SU-DHL-6 (cell line): Measurements from ENCODE around the gene ATP5PO.

Source experiments
- H2AFZ ChIP-seq: fragments of 200-600 bp; sonication (generic); 2 replicates; pipeline ENCODE4 v1.6.1; 2014; ENCODE audit warnings: low read depth, mild to moderate bottlenecking, moderate library complexity, mixed read lengths, antibody characterized with exemption, low read length; ENCODE audit not compliant: severe bottlenecking
- H3F3A ChIP-seq: fragments of 200-600 bp; shearing (Covaris generic); 2 replicates; pipeline ENCODE4 v1.6.0; 2016; ENCODE audit warnings: antibody characterized with exemption, mild to moderate bottlenecking; ENCODE audit not compliant: insufficient read depth
- H3K27ac ChIP-seq: fragments of 200-600 bp; sonication (generic); 2 replicates; pipeline ENCODE4 v1.5.1; 2016; ENCODE audit warnings: low read depth, mild to moderate bottlenecking, low read length, moderate library complexity, mixed read lengths
- H3K27me3 ChIP-seq: fragments of 200-600 bp; sonication (generic), shearing (Covaris generic); 2 replicates; pipeline ENCODE4 v1.6.0; 2014; ENCODE audit warnings: mild to moderate bottlenecking, low read length
- H3K36me3 ChIP-seq: fragments of 200-600 bp; sonication (generic); 2 replicates; pipeline ENCODE4 v1.6.1; 2014; ENCODE audit warnings: mild to moderate bottlenecking, low read length, mixed read lengths
- H3K4me2 ChIP-seq: fragments of 300-600, 200-600 bp; shearing (Covaris generic), sonication (generic); 2 replicates; pipeline ENCODE4 v1.6.0; 2014; ENCODE audit warnings: low read length, low read depth, mild to moderate bottlenecking; ENCODE audit not compliant: poor library complexity, severe bottlenecking
- H3K4me3 ChIP-seq: fragments of 200-600 bp; sonication (generic); 2 replicates; pipeline ENCODE4 v1.5.1; 2014; ENCODE audit warnings: antibody characterized with exemption, low read length, mild to moderate bottlenecking, mixed read lengths; ENCODE audit not compliant: insufficient read depth, poor library complexity, severe bottlenecking
- H3K79me2 ChIP-seq: fragments of 200-600 bp; sonication (generic); 2 replicates; pipeline ENCODE4 v1.6.1; 2014; ENCODE audit warnings: mild to moderate bottlenecking, low read length, moderate library complexity; ENCODE audit not compliant: insufficient read depth
- H3K9ac ChIP-seq: fragments of 200-600 bp; sonication (generic); 2 replicates; pipeline ENCODE4 v1.7.0; 2014; ENCODE audit warnings: mild to moderate bottlenecking, low read length
- H3K9me2 ChIP-seq: fragments of 200-600 bp; sonication (generic); replicated peaks from 2 replicates; pipeline ENCODE4 v1.6.1; 2014; ENCODE audit warnings: low read length; ENCODE audit not compliant: insufficient read depth
- H3K9me3 ChIP-seq: fragments of 200-600 bp; sonication (generic); 2 replicates; pipeline ENCODE4 v1.6.1; 2014; ENCODE audit warnings: low read length, mixed read lengths; ENCODE audit not compliant: insufficient read depth
- H4K20me1 ChIP-seq: fragments of 200-600 bp; sonication (generic); 2 replicates; pipeline ENCODE4 v1.6.1; 2014; ENCODE audit warnings: low read depth, mild to moderate bottlenecking, antibody characterized with exemption, low read length, moderate library complexity, mixed read lengths
- EZH2phosphoT487 ChIP-seq: fragments of 200-600 bp; sonication (generic), shearing (Covaris generic); conservative IDR thresholded peaks from 2 replicates; pipeline ENCODE4 v1.6.1; 2018; ENCODE audit warnings: mild to moderate bottlenecking, antibody characterized with exemption, low read length, moderate library complexity, mixed read lengths
- TF ChIP-seq, protein P1 (sequence below): fragments of 200-600 bp; sonication (generic); IDR thresholded peaks from one replicate; pipeline ENCODE4 v1.5.1; 2017; ENCODE audit warnings: antibody characterized with exemption, mild to moderate bottlenecking, low read length, moderate library complexity; ENCODE audit not compliant: insufficient read depth, poor library complexity, severe bottlenecking

ATP5PO gene

DNA sequence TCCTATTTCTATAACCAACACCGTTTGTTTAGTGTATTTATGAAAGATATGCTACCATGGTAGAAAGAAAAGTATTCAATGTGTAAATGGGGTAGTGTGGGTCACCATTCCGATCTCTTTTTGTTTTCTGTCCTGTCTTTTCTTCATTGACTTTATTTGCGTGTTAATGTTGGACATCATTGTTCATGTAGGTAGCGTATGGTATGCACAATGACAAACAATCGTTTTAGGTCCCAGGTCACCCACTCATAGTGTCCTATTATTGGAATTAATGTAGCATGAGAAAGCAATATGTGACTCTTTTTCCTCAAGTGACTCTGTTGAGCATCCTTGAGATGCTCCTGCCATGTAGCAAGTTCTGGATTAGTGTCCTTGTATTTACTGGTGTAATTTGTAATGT is 25.4 kb downstream of the ATP5PO start:
- Histone ChIP-seq H3K27ac (no peak overlapping the region), H3K9me2 (no peaks in the 10 kb centered on the region), H3K36me3 (no peaks in the 10 kb centered on the region), H3K4me2 (no peak overlapping the region), H3K27me3 (no peaks in the 10 kb centered on the region), H3K9ac (no peak overlapping the region), H4K20me1 (no peaks in the 10 kb centered on the region), H3K79me2 (no peaks in the 10 kb centered on the region), H3K9me3 (no peaks in the 10 kb centered on the region), H3K4me3 (no peak overlapping the region), H2AFZ (no peak overlapping the region), H3F3A (no peaks in the 10 kb centered on the region)
- no peak for TF ChIP-seq EZH2phosphoT487

DNA sequence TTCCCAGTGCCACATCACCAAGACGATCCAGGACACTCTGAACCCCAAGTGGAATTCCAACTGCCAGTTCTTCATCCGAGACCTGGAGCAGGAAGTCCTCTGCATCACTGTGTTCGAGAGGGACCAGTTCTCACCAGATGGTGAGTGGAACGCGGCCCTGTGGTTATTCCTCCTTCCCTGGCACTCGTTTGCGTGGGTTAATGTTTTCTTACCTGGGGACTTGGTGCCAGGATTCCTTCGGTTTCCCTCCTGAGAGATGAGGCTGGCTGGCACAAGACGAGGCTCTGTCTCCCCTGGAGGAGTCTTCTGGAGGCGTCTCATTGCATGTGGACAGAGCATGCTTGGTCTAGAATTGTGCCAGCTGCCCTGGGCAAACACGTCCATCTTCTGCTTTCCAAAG is 29.3 kb downstream of the ATP5PO start:
- Histone ChIP-seq H3K27ac (no peak overlapping the region), H3K27me3 (no peaks in the 10 kb centered on the region), H3K36me3 (no peaks in the 10 kb centered on the region), H3K9ac (no peak overlapping the region), H4K20me1 (no peaks in the 10 kb centered on the region), H3K79me2 (no peaks in the 10 kb centered on the region), H3F3A (no peaks in the 10 kb centered on the region), H2AFZ (no peak overlapping the region), H3K9me2 (no peaks in the 10 kb centered on the region), H3K9me3 (no peaks in the 10 kb centered on the region), H3K4me2 (no peak overlapping the region), H3K4me3 (no peak overlapping the region)
- TF ChIP-seq, protein P1, sequence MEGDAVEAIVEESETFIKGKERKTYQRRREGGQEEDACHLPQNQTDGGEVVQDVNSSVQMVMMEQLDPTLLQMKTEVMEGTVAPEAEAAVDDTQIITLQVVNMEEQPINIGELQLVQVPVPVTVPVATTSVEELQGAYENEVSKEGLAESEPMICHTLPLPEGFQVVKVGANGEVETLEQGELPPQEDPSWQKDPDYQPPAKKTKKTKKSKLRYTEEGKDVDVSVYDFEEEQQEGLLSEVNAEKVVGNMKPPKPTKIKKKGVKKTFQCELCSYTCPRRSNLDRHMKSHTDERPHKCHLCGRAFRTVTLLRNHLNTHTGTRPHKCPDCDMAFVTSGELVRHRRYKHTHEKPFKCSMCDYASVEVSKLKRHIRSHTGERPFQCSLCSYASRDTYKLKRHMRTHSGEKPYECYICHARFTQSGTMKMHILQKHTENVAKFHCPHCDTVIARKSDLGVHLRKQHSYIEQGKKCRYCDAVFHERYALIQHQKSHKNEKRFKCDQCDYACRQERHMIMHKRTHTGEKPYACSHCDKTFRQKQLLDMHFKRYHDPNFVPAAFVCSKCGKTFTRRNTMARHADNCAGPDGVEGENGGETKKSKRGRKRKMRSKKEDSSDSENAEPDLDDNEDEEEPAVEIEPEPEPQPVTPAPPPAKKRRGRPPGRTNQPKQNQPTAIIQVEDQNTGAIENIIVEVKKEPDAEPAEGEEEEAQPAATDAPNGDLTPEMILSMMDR, result no peak
- TF ChIP-seq EZH2phosphoT487, result no peak

DNA sequence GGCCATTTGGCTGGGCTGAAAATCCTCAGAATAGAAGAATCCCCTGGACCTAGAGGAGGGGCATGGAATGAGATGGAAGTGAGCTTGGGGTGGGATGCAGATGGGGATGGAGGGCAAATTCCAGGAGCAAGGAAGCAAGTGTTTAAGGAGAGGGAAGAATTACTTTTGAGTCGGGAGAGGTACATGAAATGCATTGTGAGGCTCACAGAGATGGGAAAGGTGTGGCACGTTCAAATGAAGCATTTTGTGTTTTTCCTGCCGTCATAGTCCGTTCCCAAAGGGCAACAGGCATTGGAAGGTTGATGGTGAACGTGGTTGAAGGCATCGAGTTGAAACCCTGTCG is 30.5 kb downstream of the ATP5PO start:
- Histone ChIP-seq H3K4me3 (no peak overlapping the region), H3K27ac (no peak overlapping the region), H3K9me2 (no peaks in the 10 kb centered on the region), H3K4me2 (no peak overlapping the region), H2AFZ (no peak overlapping the region), H3K36me3 (no peaks in the 10 kb centered on the region), H3K9ac (no peak overlapping the region), H3K9me3 (no peaks in the 10 kb centered on the region), H3F3A (no peaks in the 10 kb centered on the region), H3K79me2 (no peaks in the 10 kb centered on the region), H3K27me3 (no peaks in the 10 kb centered on the region), H4K20me1 (no peaks in the 10 kb centered on the region)
- TF ChIP-seq, protein P1, result no peak
- TF ChIP-seq EZH2phosphoT487, result no peak

DNA sequence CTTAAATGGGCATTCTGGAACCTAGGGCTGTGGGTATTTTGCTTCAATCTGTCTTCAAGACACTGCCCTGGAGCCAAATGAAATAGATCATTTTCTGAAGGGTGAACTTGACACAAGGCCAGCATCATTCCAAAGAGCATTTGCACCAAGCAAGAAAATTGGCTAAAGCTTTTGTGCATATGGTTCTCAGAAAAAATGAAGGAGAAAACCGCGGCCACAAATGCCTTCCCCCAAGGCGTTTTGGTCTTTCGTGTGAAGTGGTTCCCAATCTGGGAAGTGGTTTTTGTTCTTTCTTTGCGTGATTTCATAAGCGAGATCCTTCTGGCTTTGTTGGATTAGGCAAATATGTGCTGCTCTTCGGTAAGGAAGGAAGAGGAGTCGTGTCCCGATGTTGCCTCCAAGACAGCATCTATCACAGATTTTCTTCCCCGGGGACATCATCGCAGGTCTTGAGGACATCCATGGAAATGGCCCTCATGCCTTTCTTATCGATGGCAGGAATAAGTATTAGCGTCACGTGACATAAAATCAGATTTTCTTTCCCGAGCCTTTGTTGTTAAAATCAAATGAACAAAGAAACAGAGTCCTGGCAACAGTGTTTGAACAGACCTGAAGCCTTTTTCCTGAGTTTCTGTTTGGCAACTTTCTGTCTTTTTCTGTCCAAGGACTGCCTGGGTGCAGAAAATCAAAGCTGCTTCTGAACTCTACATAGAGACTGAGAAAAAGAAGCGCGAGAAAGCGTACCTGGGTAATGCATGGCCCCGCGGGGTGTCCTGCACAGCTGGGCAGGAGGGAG is 31.0 kb downstream of the ATP5PO start:
- no peaks in the 10 kb centered on the region for H3K9me2 ChIP-seq
- no peaks in the 10 kb centered on the region for H3K36me3 ChIP-seq
- no peak overlapping the region for H3K4me2 ChIP-seq
- no peak overlapping the region for H3K4me3 ChIP-seq
- H3K27me3 ChIP-seq, result no peaks in the 10 kb centered on the region
- no peak overlapping the region for H3K27ac ChIP-seq
- no peaks in the 10 kb centered on the region for H4K20me1 ChIP-seq
- no peak overlapping the region for H2AFZ ChIP-seq
- H3K9ac ChIP-seq, result no peak overlapping the region
- no peaks in the 10 kb centered on the region for H3K79me2 ChIP-seq
- H3F3A ChIP-seq, result no peaks in the 10 kb centered on the region
- H3K9me3 ChIP-seq, result no peaks in the 10 kb centered on the region
- no peak for TF ChIP-seq EZH2phosphoT487
- TF ChIP-seq, protein P1, result no peak
